Activated CD4-positive, alpha-beta T cell treated with anti-CD3 and anti-CD28 coated beads, Interleukin-2, amount 10 ng/mL, durations not matched to agents 24 days and 14 days (primary cell): ENCODE data around the gene MRFAP1L1. TPM values are rescaled to one million over a fixed set of nuclear protein-coding genes. Genes with fewer than 3 reads are reported as not detected.

Source experiments
- DNase-seq: peaks from one replicate; pipeline ENCODE4 v3.0.0; 2022
- H3K27ac Mint-ChIP-seq: one replicate; pipeline ENCODE4 v1.8.0; 2022; ENCODE audit warnings: mild to moderate bottlenecking, mixed read lengths
- H3K27me3 Mint-ChIP-seq: one replicate; pipeline ENCODE4 v1.8.0; 2022; ENCODE audit warnings: mixed read lengths
- H3K36me3 Mint-ChIP-seq: one replicate; pipeline ENCODE4 v1.8.0; 2022; ENCODE audit warnings: low read depth, mild to moderate bottlenecking, mixed read lengths
- H3K4me1 Mint-ChIP-seq: one replicate; pipeline ENCODE4 v1.8.0; 2021; ENCODE audit warnings: mixed read lengths
- H3K4me3 Mint-ChIP-seq: one replicate; pipeline ENCODE4 v1.8.0; 2022; ENCODE audit warnings: mild to moderate bottlenecking, moderate library complexity, mixed read lengths
- H3K9me3 Mint-ChIP-seq: one replicate; pipeline ENCODE4 v1.8.0; 2021; ENCODE audit warnings: mixed read lengths
- intact Hi-C: fragments of 100-400 bp; cut with micrococcal nuclease; formaldehyde crosslinking; loops from one replicate; pipeline ENCODE4 v1.15.1; 2023
- total RNA-seq: library from RNA; stranded (reverse); gene quantifications from 2 replicates; pipeline ENCODE4 v1.2.3, GENCODE V29; 2022

The MRFAP1L1 gene
- total RNA-seq, 1 donor from 2014 or later, result 51.4 TPM

DNA sequence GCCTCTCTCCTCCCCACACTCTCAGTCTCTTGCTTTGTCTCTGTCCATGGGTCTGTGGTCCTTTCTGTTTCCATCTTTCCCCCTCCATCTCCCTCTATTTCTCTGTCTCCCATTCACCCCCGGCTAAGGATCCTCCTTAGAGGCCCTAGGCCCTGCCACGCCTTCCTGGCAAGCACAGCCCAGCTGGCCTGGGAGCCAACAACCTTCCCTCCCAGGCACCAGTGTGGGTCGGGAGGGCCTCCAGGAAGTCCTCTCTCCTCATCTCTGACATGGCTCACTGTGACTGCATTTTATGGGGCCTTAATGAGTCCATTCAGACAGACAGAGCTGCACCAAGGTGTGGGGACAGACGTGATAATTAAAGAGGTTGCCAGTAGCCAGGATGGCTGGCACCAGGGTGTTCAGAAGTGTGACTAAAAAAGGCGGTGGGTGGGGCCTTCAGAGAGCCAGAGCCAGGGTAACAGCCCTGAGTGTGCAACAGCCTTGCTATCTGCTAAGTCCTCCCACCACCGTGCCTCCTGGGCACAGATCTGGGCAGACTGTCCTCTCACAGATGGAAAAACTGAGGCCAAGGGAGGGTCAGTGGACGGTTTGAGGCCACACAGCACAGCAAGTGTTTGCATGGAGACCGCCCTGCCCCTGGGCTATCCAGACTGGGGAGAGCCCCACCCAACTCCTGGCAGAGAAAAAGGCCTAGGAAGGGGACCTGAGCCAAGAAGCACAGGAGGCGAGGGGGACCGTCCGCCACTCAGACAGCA, 37.8 kb upstream of the MRFAP1L1 start:
- no peak for DNase-seq
- Mint-ChIP-seq H3K27ac (peak overlapping the region; percentile 25), H3K27me3 (no peaks in the 10 kb centered on the region), H3K9me3 (no peaks in the 10 kb centered on the region), H3K4me3 (no peak overlapping the region), H3K4me1 (peaks cover 5% of the 10 kb centered on the region), H3K36me3 (no peaks in the 10 kb centered on the region)
- intact Hi-C loops, result no loop called here

DNA sequence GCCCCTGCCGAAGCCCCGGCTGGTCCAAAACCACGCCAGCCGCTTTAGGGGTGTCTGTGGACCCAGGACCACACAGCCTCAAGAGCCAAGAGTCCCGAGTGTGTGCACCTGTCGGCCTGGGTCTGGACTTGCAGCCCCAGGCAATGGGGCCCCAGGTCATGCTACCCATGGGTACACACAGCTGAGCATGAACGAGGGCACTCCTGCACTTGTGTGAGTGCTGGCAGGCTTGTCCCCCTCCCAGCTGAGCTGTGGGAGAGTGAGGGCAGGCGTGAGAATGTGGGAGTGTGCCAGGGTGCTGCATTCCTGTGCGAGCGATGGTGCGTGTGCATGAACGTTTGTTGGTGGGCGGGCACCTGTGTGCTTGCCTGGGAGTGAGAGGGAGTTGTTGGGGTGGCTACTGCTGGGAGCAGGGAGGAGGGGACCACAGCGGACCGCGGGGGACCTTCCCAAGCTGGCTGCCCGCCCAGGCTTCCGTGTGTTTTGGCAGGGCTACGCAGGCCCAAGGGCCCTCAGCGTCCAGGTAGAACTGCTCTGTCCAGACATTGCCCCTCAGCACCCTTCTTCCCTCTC, 37.1 kb upstream of the MRFAP1L1 start:
- no peak overlapping the region for H3K27ac Mint-ChIP-seq
- no peaks in the 10 kb centered on the region for H3K9me3 Mint-ChIP-seq
- no peaks in the 10 kb centered on the region for H3K36me3 Mint-ChIP-seq
- no peaks in the 10 kb centered on the region for H3K27me3 Mint-ChIP-seq
- intact Hi-C loops, result no loop called here
- peaks cover 7% of the 10 kb centered on the region for H3K4me1 Mint-ChIP-seq
- H3K4me3 Mint-ChIP-seq, result no peak overlapping the region
- DNase-seq, result no peak

DNA sequence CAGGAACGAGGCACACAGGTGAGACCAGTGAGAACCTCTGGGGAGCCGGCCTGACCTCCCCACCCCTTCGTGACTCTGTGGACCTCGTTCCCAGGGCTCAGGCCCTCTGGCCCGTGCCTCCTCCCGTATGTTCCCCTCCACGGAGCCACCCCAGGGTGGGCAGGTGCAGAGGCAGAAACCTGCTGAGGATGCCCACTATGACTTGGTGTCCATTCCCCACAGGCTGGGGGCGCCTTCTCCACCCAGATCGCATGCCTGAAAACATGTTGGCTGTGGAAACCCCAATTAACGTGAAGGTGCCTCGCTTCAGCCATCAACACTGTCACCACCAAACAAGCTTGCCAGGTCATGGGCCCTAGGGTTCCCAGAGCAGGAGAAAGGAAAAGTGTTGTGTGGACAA, 33.3 kb upstream of the MRFAP1L1 start:
- no peaks in the 10 kb centered on the region for H3K9me3 Mint-ChIP-seq
- intact Hi-C loops, result no loop called here
- no peak overlapping the region for H3K4me3 Mint-ChIP-seq
- H3K4me1 Mint-ChIP-seq, result peaks cover 3% of the 10 kb centered on the region
- H3K36me3 Mint-ChIP-seq, result no peaks in the 10 kb centered on the region
- no peak for DNase-seq
- no peaks in the 10 kb centered on the region for H3K27me3 Mint-ChIP-seq
- H3K27ac Mint-ChIP-seq, result no peak overlapping the region

DNA sequence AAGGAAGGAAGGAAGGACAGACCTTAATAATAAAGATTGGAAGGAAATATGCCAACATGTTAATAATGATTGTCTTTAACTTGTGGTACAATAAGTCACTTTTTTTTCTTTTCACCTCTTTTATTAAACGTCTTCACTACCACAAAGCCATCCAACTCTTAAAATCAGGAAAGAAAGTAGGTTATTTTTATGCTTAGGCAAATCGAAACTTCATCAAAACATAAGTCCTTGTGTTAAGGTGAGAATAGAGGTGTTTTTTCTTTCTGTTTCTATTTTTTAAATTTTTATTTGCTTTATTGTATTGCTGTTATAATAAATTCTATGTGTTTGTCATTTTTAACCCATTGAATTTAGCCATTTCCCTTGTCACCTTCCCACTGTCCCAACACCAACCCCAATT, 32.8 kb upstream of the MRFAP1L1 start:
- intact Hi-C loops, result no loop called here
- Mint-ChIP-seq H3K4me1 (peaks cover 3% of the 10 kb centered on the region), H3K27me3 (peaks cover under 1% of the 10 kb centered on the region), H3K27ac (no peak overlapping the region), H3K9me3 (no peaks in the 10 kb centered on the region), H3K36me3 (no peaks in the 10 kb centered on the region), H3K4me3 (no peak overlapping the region)
- no peak for DNase-seq

DNA sequence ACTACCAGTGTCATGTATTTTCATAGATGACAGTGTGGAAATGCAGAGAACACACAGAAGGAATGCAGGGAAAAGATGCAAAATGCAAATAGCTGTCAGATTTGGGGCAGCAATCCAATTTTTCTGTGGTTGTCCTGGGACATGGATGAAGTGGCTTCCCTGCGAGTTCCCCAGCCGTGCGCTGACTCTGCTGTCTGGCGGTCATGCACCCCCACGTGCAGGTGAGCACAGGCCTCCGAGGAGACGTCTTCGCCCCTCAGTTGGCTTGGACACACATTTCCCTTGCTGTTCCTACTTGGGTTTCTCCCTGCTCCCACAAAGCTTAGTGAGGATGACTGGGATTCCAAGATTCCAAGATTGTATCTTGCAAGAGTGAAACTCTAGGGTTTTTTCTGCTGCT, 30.7 kb upstream of the MRFAP1L1 start:
- H3K27me3 Mint-ChIP-seq, result peaks cover 5% of the 10 kb centered on the region
- peaks cover 3% of the 10 kb centered on the region for H3K4me1 Mint-ChIP-seq
- DNase-seq, result no peak
- H3K9me3 Mint-ChIP-seq, result no peaks in the 10 kb centered on the region
- intact Hi-C loops, result no loop called here
- no peaks in the 10 kb centered on the region for H3K36me3 Mint-ChIP-seq
- H3K4me3 Mint-ChIP-seq, result no peak overlapping the region
- no peak overlapping the region for H3K27ac Mint-ChIP-seq

DNA sequence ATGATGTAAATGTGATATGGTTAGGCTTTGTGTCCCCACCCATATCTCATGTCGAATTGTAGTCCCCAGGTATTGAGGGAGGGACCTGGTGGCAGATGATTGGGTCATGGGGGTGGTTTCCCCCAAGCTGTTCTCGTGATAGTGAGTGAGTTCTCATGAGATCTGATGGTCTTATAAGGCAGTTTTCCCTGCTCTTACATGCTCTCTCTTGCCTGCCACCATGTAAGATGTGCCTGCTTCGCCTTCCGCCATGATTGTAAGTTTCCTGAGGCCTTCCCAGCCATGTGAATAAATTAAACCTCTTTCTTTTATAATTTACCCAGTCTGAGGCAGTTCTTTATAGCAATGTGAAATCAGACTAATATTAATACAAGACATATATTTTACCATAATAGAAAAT, 30.3 kb upstream of the MRFAP1L1 start:
- Mint-ChIP-seq H3K4me1 (peaks cover 3% of the 10 kb centered on the region), H3K27ac (no peak overlapping the region), H3K4me3 (no peak overlapping the region), H3K9me3 (no peaks in the 10 kb centered on the region), H3K27me3 (peaks cover 5% of the 10 kb centered on the region), H3K36me3 (no peaks in the 10 kb centered on the region)
- intact Hi-C loops, result no loop called here
- no peak for DNase-seq

DNA sequence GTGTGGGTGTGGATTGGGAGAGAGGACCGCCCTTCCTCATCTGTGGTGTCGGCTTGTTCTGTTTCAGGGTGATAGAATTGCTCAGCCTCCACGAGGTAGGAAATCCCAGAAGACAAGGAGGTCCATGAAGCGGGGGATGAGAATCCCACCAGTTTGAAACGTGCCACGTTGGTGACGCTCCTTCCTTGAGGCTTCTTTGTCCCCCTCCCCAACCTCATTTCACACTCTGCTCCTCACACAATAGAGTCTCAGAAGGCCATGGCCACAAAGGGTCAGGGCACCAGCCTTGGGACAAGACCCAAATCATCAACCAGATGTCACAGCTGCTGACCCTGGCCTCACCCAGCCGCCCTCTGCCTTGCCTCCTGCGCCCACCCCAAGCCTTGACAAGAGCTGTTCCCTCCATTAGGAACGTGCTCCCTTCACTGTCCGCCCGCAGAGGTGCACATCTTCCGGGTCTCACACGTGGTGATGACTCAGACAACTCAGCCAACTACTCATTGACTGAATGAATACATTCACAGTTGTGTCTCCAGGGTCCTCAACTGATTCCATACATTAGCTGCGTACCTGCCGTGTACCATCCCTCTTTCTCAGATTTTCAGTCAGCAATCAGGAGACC, 24.6 kb upstream of the MRFAP1L1 start:
- no peak overlapping the region for H3K27ac Mint-ChIP-seq
- peaks cover 5% of the 10 kb centered on the region for H3K27me3 Mint-ChIP-seq
- no peak overlapping the region for H3K4me3 Mint-ChIP-seq
- H3K36me3 Mint-ChIP-seq, result no peaks in the 10 kb centered on the region
- H3K4me1 Mint-ChIP-seq, result no peaks in the 10 kb centered on the region
- intact Hi-C loops, result no loop called here
- no peak for DNase-seq
- no peaks in the 10 kb centered on the region for H3K9me3 Mint-ChIP-seq

DNA sequence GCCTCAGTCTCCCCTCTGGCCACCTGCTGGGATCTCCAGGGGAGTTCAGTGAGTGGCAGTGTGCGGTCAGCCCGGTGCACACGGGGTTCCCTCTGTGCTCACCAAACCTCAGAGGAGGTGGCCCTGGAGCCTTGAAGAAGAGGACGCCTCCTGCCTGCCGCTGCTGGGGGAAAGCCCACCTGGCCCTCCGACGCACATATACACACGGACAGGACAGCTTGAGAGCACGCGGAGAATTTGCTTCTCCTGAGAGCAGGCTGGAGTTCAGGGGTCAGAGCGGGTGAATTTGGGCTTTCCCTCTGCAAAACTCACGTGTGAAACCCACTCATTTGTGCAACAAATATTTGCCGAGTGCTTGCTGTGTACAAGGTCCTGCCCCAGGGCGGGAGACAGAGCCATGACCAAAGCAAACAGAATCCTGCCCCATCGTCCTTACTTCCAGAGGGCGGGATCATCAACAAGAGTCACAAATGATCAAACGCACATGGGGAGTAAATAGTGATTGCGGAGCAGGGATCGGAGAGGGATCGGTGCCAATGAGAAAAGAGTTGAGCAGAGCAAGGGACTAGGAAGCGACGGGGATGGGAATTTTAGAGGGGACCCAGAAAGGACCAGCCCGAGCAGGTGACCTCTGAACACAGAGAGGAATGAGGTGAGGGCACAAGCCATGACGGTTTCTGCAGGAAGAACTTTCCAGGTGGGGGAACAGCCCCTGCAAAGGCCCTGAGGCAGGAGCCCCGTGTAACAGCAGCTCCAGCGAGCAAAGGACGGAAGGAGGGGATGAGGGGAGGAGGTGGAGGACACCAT, 23.9 kb upstream of the MRFAP1L1 start:
- Mint-ChIP-seq H3K4me3 (no peak overlapping the region), H3K27me3 (peaks cover 5% of the 10 kb centered on the region), H3K9me3 (no peaks in the 10 kb centered on the region), H3K36me3 (no peaks in the 10 kb centered on the region), H3K27ac (no peak overlapping the region), H3K4me1 (no peaks in the 10 kb centered on the region)
- no peak for DNase-seq
- intact Hi-C loops, result no loop called here

DNA sequence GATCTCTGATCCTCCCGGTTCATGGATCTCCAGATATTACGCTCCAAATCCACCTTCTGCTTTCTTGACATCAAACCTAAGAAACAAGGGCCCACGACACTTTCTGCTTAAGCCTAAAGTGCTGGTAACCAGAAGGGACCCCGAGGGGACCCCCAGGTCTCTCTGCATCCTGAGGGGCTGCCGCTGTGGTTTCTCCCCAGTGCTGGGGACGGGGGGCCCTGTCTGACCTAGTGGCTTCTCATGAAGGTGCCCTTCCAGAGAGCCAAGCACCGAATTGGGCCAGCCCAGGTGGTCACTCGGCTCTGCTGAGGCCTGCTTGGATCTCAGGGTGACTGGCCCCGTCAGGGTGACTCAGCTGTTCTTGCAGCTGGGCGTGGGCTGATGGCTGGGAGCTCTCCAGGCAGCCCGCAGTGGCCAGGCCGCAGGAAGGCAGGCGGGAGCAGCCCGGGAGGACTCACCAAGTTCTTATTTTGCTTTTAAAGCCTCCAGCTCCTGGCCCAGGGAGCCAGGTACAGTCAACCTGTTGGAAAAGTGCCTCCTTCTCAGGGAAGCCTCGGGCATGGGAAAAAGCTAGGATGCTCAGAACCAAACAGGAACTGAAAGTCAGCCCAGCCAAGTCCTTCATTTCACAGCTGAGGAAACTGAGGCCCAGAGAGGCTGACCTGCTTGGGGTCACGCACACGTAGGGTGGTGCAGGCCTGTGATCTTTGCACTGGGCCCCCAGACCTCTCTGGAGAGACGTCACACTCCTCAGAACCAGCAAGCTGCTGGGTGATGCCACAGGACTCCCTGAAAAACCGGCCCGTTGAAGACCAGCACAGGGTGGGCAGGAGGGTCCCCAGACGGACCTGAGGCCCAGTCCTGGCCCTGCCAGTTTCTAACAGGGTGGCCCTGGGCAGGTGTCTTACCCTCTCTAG, 23.0 kb upstream of the MRFAP1L1 start:
- intact Hi-C loops, result no loop called here
- H3K4me3 Mint-ChIP-seq, result no peak overlapping the region
- peaks cover 5% of the 10 kb centered on the region for H3K27me3 Mint-ChIP-seq
- peaks cover 6% of the 10 kb centered on the region for H3K4me1 Mint-ChIP-seq
- no peak for DNase-seq
- no peaks in the 10 kb centered on the region for H3K9me3 Mint-ChIP-seq
- H3K27ac Mint-ChIP-seq, result no peak overlapping the region
- no peaks in the 10 kb centered on the region for H3K36me3 Mint-ChIP-seq

DNA sequence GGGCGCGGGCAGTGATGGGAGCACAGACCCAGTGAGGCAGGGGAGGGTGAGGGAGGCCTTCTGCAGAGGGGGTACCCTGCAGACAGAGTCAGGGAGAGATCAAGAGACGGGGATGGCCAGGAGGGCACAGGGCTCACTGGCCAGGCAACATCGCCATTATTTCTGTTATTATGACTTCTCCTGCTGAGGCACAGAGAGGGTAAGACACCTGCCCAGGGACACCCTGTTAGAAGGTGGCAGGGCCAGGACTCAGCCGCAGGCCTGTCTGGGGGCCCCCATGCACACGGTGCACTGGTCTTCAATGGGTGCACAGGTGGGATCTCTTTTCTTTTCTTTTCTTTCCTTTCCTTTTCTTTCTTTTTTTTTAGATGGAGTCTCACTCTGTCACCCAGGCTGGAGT, 22.1 kb upstream of the MRFAP1L1 start:
- intact Hi-C loops, result no loop called here
- Mint-ChIP-seq H3K27me3 (peaks cover 2% of the 10 kb centered on the region), H3K4me3 (no peak overlapping the region), H3K27ac (no peak overlapping the region), H3K36me3 (no peaks in the 10 kb centered on the region), H3K4me1 (peaks cover 6% of the 10 kb centered on the region), H3K9me3 (no peaks in the 10 kb centered on the region)
- DNase-seq, result no peak

DNA sequence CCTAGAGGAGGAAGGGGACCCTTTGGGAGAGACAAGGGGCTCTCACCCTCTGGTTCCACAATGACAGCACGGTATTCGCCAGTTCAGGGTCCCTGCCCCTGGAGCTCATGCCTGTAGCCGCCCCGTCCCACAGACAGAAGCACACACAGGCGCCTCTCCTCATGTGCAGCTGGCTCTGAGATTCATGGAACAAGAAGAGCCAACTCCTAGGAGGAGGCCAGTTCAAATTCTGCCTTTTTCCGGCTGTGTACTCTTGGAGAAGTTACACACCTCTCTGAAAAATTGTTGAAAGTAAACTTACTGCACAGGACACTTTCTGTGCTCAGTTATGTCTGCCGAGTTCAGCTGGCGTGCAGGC, 21.6 kb upstream of the MRFAP1L1 start:
- H3K4me1 Mint-ChIP-seq, result peaks cover 6% of the 10 kb centered on the region
- H3K36me3 Mint-ChIP-seq, result no peaks in the 10 kb centered on the region
- no peaks in the 10 kb centered on the region for H3K9me3 Mint-ChIP-seq
- no peaks in the 10 kb centered on the region for H3K27me3 Mint-ChIP-seq
- no peak overlapping the region for H3K27ac Mint-ChIP-seq
- no peak overlapping the region for H3K4me3 Mint-ChIP-seq
- intact Hi-C loops, result no loop called here
- no peak for DNase-seq

DNA sequence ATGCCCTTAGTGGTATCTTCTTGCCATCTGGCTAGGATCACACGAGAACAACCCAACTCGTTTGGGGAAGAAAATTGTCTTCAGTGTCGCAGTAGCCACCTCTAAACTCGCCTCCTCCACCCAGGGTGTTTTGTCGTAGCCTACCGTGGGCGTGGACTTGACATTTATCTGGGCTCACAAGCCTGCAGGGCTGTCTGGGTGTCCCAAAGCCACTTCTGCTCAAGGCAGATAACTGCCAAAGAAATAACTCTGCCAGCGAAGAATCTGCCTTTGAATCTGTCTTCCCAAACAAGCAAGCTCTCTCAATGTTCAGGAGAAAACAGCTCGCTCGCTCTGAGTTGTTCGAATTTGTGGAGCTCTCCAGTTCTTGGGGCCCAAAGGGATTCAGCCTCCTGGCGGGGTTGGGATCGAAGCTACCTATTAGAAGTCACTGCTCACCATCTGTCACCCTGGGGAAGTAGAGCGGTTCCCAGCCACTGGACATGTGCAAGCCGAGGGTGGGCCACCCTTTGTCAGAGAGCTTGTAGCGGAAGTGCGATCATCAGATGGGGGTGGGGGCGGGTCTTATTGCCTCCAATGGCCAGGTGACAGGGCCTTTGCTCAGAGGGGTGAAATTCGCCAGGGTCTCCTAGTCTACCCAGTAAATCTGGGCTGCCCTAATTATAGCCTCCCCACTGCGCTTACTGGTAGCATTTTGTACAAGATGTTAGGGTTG, 21.1 kb upstream of the MRFAP1L1 start:
- intact Hi-C loops, result no loop called here
- Mint-ChIP-seq H3K27ac (no peak overlapping the region), H3K9me3 (no peaks in the 10 kb centered on the region), H3K4me1 (peaks cover 6% of the 10 kb centered on the region), H3K4me3 (no peak overlapping the region), H3K36me3 (no peaks in the 10 kb centered on the region), H3K27me3 (no peaks in the 10 kb centered on the region)
- no peak for DNase-seq
